HEK293 (cell line): Measurements from ENCODE around the gene SSB.

Experiments used
- CTCF ChIP-seq: fragments of 450-650 bp; formaldehyde crosslinking; IDR thresholded peaks from 2 replicates; pipeline ENCODE4 v1.5.1; 2016; ENCODE audit warnings: missing biosample characterization, missing genetic modification characterization
- ZNF157 ChIP-seq: fragments of 450-650 bp; formaldehyde crosslinking; IDR thresholded peaks from 2 replicates; pipeline ENCODE4 v1.5.1; 2016; ENCODE audit warnings: missing biosample characterization, missing genetic modification characterization
- ZSCAN5A ChIP-seq: fragments of 450-650 bp; formaldehyde crosslinking; IDR thresholded peaks from 2 replicates; pipeline ENCODE4 v1.5.1; 2016; ENCODE audit warnings: missing biosample characterization, missing genetic modification characterization
- TF ChIP-seq, protein P1 (sequence below): fragments of 450-650 bp; formaldehyde crosslinking; IDR thresholded peaks from 2 replicates; pipeline ENCODE4 v1.5.1; 2016; ENCODE audit warnings: missing biosample characterization, missing genetic modification characterization

- TF ChIP-seq CTCF: no peak
- TF ChIP-seq, protein P1, sequence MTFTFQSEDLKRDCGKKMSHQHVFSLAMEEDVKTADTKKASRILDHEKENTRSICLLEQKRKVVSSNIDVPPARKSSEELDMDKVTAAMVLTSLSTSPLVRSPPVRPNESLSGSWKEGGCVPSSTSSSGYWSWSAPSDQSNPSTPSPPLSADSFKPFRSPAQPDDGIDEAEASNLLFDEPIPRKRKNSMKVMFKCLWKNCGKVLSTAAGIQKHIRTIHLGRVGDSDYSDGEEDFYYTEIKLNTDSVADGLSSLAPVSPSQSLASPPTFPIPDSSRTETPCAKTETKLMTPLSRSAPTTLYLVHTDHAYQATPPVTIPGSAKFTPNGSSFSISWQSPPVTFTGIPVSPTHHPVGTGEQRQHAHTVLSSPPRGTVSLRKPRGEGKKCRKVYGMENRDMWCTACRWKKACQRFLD (tag by site-specific recombination): no peak
- no peak for TF ChIP-seq ZNF157 (tag by site-specific recombination)
- TF ChIP-seq ZSCAN5A (tag by site-specific recombination): no peak
Measured at GRCh38 chr2:169840747-169841142, 42.1 kb downstream of the SSB start.
